Measurements from ENCODE around the gene MBP.

DNA sequence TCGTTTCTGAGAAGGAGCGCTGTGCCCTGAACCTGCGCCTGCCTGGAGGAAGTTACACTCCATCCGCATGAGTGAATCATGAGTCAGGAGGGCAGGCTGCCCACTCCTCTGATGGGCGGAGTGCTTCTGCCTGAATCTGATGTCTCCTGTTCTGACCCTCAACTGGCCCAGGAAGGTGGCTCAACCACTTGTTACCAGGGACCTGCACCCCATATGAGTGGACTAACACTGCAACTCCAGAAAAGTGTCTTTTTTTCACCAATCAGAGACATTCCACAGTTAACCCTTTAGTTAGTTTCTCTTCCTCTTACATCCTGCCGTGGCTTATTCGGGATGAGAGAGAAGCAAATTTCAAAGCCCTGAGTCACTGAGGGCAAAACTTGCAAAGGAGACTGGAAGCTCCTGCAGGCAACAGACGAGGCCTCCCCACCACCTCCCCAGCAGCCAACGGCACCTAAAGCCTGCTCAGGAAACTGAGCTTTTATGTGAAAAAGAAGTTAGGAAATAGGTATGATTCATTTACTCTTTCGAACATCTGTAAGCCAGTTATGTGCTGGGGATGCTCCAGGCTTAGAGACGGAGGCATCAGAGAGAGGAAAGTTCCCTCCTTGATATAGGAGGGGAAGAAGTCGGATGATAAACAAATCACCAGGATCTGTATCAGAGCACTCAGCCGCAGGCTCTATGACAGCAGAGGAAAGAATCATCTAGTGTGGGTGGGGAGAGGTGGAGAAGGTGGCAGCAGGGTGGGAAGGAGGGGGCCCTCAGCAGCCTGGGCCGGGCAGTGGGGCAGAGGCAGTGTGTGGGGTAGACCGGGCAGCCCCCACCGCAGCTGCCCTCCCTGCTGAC is 30.9 kb downstream of the MBP start:
- 0 out of 4 replicates have a peak, but pooled peaks of 1 of the 2 experiments have one; percentile 52 for TF ChIP-seq EP300 (IDR thresholded peaks at IDR 0.05; ENCODE audit: borderline replicate concordance in 1 of 2, control insufficient read depth in 1 of 2, low read depth in 2 of 2, low read length in 2 of 2)
- 0 out of 2 replicates have a peak, but pooled peaks have one; percentile 31 for TF ChIP-seq NFYB (IDR thresholded peaks at IDR 0.05; ENCODE audit: insufficient read depth, low read depth, low read length)
- TF ChIP-seq, protein P1, sequence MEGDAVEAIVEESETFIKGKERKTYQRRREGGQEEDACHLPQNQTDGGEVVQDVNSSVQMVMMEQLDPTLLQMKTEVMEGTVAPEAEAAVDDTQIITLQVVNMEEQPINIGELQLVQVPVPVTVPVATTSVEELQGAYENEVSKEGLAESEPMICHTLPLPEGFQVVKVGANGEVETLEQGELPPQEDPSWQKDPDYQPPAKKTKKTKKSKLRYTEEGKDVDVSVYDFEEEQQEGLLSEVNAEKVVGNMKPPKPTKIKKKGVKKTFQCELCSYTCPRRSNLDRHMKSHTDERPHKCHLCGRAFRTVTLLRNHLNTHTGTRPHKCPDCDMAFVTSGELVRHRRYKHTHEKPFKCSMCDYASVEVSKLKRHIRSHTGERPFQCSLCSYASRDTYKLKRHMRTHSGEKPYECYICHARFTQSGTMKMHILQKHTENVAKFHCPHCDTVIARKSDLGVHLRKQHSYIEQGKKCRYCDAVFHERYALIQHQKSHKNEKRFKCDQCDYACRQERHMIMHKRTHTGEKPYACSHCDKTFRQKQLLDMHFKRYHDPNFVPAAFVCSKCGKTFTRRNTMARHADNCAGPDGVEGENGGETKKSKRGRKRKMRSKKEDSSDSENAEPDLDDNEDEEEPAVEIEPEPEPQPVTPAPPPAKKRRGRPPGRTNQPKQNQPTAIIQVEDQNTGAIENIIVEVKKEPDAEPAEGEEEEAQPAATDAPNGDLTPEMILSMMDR (IDR thresholded peaks at IDR 0.05 in 2 of 3, conservative IDR thresholded peaks at IDR 0.05 in 1 of 3; ENCODE audit: control insufficient read depth in 2 of 3, extremely low read depth in 1 of 3, insufficient read depth in 1 of 3, low read depth in 3 of 3, low read length in 3 of 3) = no peak
- no peak for TF ChIP-seq EZH2 (IDR thresholded peaks at IDR 0.05; ENCODE audit: borderline replicate concordance, control insufficient read depth, low read depth, low read length)
- TF ChIP-seq FOS (IDR thresholded peaks at IDR 0.05; ENCODE audit: borderline replicate concordance, extremely low read depth, insufficient read length) = no peak
- TF ChIP-seq, protein P2, sequence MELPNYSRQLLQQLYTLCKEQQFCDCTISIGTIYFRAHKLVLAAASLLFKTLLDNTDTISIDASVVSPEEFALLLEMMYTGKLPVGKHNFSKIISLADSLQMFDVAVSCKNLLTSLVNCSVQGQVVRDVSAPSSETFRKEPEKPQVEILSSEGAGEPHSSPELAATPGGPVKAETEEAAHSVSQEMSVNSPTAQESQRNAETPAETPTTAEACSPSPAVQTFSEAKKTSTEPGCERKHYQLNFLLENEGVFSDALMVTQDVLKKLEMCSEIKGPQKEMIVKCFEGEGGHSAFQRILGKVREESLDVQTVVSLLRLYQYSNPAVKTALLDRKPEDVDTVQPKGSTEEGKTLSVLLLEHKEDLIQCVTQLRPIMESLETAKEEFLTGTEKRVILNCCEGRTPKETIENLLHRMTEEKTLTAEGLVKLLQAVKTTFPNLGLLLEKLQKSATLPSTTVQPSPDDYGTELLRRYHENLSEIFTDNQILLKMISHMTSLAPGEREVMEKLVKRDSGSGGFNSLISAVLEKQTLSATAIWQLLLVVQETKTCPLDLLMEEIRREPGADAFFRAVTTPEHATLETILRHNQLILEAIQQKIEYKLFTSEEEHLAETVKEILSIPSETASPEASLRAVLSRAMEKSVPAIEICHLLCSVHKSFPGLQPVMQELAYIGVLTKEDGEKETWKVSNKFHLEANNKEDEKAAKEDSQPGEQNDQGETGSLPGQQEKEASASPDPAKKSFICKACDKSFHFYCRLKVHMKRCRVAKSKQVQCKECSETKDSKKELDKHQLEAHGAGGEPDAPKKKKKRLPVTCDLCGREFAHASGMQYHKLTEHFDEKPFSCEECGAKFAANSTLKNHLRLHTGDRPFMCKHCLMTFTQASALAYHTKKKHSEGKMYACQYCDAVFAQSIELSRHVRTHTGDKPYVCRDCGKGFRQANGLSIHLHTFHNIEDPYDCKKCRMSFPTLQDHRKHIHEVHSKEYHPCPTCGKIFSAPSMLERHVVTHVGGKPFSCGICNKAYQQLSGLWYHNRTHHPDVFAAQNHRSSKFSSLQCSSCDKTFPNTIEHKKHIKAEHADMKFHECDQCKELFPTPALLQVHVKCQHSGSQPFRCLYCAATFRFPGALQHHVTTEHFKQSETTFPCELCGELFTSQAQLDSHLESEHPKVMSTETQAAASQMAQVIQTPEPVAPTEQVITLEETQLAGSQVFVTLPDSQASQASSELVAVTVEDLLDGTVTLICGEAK (IDR thresholded peaks at IDR 0.05; ENCODE audit: borderline replicate concordance) = no peak
- no peak for TF ChIP-seq POLR2AphosphoS2 (IDR thresholded peaks at IDR 0.05; ENCODE audit: low read depth, low read length)
- TF ChIP-seq TCF7 (IDR thresholded peaks at IDR 0.05; ENCODE audit: borderline replicate concordance) = no peak

Data from GM12878 (cell line).